ENCODE measurements around the gene BRD2.

The BRD2 gene

DNA sequence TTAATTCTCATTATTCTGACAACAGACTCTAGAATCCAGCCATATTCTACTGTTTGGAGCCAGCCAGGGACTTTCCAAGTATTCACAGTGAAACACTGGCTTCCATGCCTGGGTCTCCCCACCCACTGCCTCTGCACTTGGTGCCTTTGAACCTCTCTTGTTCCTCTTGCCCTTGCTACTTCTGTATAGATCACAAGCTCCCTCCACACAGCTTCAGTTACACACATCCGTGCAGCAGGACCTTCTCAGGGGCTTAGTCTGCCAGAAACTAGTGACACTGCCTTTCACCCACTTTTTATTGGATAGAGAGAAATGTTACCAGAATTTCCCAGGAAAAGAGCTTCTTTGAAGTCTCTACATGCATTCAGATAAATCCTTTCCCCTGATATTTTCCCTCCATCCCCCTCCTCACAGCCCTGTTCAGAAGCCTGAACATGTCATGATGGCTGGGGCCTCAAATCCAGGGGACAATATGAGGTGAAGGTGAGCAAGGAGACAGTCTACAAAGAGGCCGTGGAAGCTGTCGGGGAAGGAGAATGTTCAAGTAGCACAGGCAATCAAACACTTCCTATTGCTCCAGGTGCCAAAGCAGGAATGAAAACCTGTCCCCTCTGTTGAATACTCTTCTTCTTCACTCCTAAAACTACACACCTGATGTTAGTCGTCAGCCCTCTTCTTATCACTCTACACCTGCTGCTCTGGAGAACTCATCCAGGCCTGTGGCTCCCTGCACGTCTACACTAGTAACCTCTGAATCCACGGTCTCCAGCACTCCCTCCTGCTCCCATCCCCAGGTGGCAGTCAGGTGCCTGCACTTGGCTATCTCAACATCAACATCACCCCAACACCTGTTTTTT lies 61.2 kb downstream of the BRD2 start:
- Histone ChIP-seq H3K18ac (ENCODE audit: low read length) (peak overlapping the region; percentile 41), H3K23ac (ENCODE audit: low read depth, low read length, poor library complexity) (no peak overlapping the region), H3K4me3 (ENCODE audit: low read length in 2 of 2) (no peak overlapping the region), H3K9ac (ENCODE audit: low read depth, low read length, poor library complexity) (no peak overlapping the region), H3K14ac (ENCODE audit: low read length) (no peak overlapping the region), H2AFZ (ENCODE audit: low read length) (no peak overlapping the region), H3K9me3 (replicated peaks in 1 of 2; ENCODE audit: control insufficient read depth in 2 of 2, insufficient read depth in 1 of 2, low read depth in 1 of 2, low read length in 2 of 2) (no peaks in the 10 kb centered on the region), H3K27me3 (ENCODE audit: control insufficient read depth in 3 of 3, insufficient read depth in 3 of 3, low read depth in 1 of 3, low read length in 3 of 3) (peaks cover 0 to 19% (median 0%) of the 10 kb centered on the region in 3 experiments), H2BK120ac (ENCODE audit: low read depth, low read length) (no peak overlapping the region), H3K4me1 (ENCODE audit: control insufficient read depth in 2 of 2, insufficient read depth in 1 of 2, low read depth in 1 of 2, low read length in 2 of 2) (no peaks in the 10 kb centered on the region), H3K79me1 (ENCODE audit: low read depth, low read length) (peaks cover 2% of the 10 kb centered on the region), H2BK15ac (ENCODE audit: low read length) (no peak overlapping the region), H3K27ac (replicated peaks; ENCODE audit: low read length) (no peak overlapping the region), H3K36me3 (replicated peaks in 1 of 2; ENCODE audit: control insufficient read depth in 2 of 2, insufficient read depth in 2 of 2, low read length in 2 of 2) (no peaks in the 10 kb centered on the region), H3K4me2 (ENCODE audit: insufficient read depth, low read length, poor library complexity, severe bottlenecking) (no peak overlapping the region), H4K91ac (ENCODE audit: low read depth, low read length, poor library complexity) (no peak overlapping the region), H2BK12ac (ENCODE audit: low read length) (no peak overlapping the region), H3K4ac (ENCODE audit: low read length) (peak overlapping the region; percentile 67), H2AK5ac (ENCODE audit: low read depth, low read length) (no peak overlapping the region), H4K8ac (ENCODE audit: low read depth, low read length) (no peak overlapping the region), H2BK5ac (ENCODE audit: low read length) (peak overlapping the region; percentile 53)
- no peak for DNase-seq (ENCODE audit: low spot score)
- WGBS, 2 donors (ENCODE audit: extremely low coverage in 2 of 2, insufficient read length in 2 of 2, insufficient replicate concordance in 1 of 2): no CpG with 5 or more reads among the region's 6 CpGs

DNA sequence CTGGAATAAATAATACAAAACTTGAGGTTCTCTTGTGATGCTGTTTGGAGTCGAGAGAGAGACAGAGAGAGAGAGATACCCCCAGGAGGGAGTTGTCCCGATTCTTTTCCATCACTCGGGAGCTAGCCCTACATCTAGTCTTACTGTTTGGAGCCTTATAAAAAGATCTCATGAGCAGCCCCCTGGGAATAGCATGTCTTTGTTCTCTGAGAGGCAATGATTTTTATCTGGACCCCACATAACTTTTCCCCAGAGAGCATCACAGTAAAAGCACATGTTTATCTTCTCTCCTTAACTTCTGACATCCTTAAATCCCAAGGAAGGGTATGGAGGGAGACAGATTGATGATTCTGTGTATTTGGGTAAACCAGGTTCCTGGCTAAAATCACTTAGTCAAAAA lies 61.9 kb downstream of the BRD2 start:
- no peak for DNase-seq (ENCODE audit: low spot score)
- H3K18ac ChIP-seq (ENCODE audit: low read length): no peak overlapping the region
- H2BK5ac ChIP-seq (ENCODE audit: low read length): no peak overlapping the region
- no peak overlapping the region for H2BK15ac ChIP-seq (ENCODE audit: low read length)
- no peak overlapping the region for H2AFZ ChIP-seq (ENCODE audit: low read length)
- H3K4me3 ChIP-seq (ENCODE audit: low read length in 2 of 2): no peak overlapping the region
- H2BK12ac ChIP-seq (ENCODE audit: low read length): no peak overlapping the region
- peaks cover 0 to 19% (median 0%) of the 10 kb centered on the region in 3 experiments for H3K27me3 ChIP-seq (ENCODE audit: control insufficient read depth in 3 of 3, insufficient read depth in 3 of 3, low read depth in 1 of 3, low read length in 3 of 3)
- no peak overlapping the region for H3K9ac ChIP-seq (ENCODE audit: low read depth, low read length, poor library complexity)
- no peaks in the 10 kb centered on the region for H3K4me1 ChIP-seq (ENCODE audit: control insufficient read depth in 2 of 2, insufficient read depth in 1 of 2, low read depth in 1 of 2, low read length in 2 of 2)
- no peak overlapping the region for H3K14ac ChIP-seq (ENCODE audit: low read length)
- H3K4me2 ChIP-seq (ENCODE audit: insufficient read depth, low read length, poor library complexity, severe bottlenecking): no peak overlapping the region
- no peak overlapping the region for H4K91ac ChIP-seq (ENCODE audit: low read depth, low read length, poor library complexity)
- no peaks in the 10 kb centered on the region for H3K36me3 ChIP-seq (replicated peaks in 1 of 2; ENCODE audit: control insufficient read depth in 2 of 2, insufficient read depth in 2 of 2, low read length in 2 of 2)
- H3K9me3 ChIP-seq (replicated peaks in 1 of 2; ENCODE audit: control insufficient read depth in 2 of 2, insufficient read depth in 1 of 2, low read depth in 1 of 2, low read length in 2 of 2): no peaks in the 10 kb centered on the region
- no peak overlapping the region for H3K27ac ChIP-seq (replicated peaks; ENCODE audit: low read length)
- no peak overlapping the region for H2BK120ac ChIP-seq (ENCODE audit: low read depth, low read length)
- no peak overlapping the region for H2AK5ac ChIP-seq (ENCODE audit: low read depth, low read length)
- peaks cover 2% of the 10 kb centered on the region for H3K79me1 ChIP-seq (ENCODE audit: low read depth, low read length)
- H3K4ac ChIP-seq (ENCODE audit: low read length): no peak overlapping the region
- H3K23ac ChIP-seq (ENCODE audit: low read depth, low read length, poor library complexity): no peak overlapping the region
- WGBS, 2 donors (ENCODE audit: extremely low coverage in 2 of 2, insufficient read length in 2 of 2, insufficient replicate concordance in 1 of 2): no CpG with 5 or more reads among the region's 3 CpGs
- H4K8ac ChIP-seq (ENCODE audit: low read depth, low read length): no peak overlapping the region

Data from neuronal stem cell (in vitro differentiated cells).